ENCODE results near the gene BLOC1S4.

The BLOC1S4 gene

GRCh38 chr4:6763330-6763851, 47.4 kb downstream of the BLOC1S4 start:
- no peak for DNase-seq (ENCODE audit: low read depth in 2 of 2)

- DNase-seq (ENCODE audit: low read depth in 2 of 2) = no peak
Measured at GRCh38 chr4:6764976-6765620, 49.1 kb downstream of the BLOC1S4 start.

DNA sequence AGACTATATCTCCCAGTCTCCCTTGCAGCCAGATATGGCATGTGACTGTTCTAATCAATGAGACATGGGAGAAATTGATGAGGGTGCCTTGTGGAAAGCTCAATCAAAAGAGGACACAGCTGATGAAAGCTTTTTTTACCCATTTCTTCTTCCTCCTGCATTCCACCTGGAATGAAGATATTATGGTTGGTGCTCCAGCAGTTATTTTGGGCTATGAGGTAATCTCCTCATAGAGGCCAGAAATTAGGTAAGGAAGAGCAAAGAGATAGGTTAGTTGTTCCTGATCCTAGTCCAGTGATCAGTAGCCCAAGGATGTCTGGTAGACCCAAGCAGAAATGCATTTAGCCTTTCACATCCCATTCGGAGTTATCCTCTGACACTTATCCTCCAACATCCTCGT, 49.7 kb downstream of the BLOC1S4 start:
- DNase-seq (ENCODE audit: low read depth in 2 of 2) = no peak
